OCI-LY7 (cell line): ENCODE measurements around the gene MRPL40. TPM values are rescaled to one million over a fixed set of nuclear protein-coding genes. Genes with fewer than 3 reads are reported as not detected.

Source experiments
- Bru-seq: library from RNA; stranded (reverse); fragments of 400-500 nt; gene quantifications from one replicate; lab custom pipeline; 2021; lab: Mats Ljungman, UMichigan
- BruChase-seq, 2 experiments: library from RNA; stranded (reverse); fragments of 400-500 nt; gene quantifications; one replicate each; lab custom pipeline; 2021; lab: Mats Ljungman, UMichigan
- BruUV-seq: library from RNA; stranded (reverse); fragments of 400-500 nt; replicated peaks from 2 replicates; lab custom pipeline; 2021; lab: Mats Ljungman, UMichigan
- CTCF ChIA-PET: fragments of 300-600 bp; sonication (Branson Sonifier 250); formaldehyde crosslinking; loops from one replicate; lab custom pipeline; 2022; ENCODE audit warnings: antibody characterized with exemption; ENCODE audit not compliant: unreplicated experiment; lab: Charles Lee
- POLR2A ChIA-PET: fragments of 300-600 bp; sonication (Branson Sonifier 250); formaldehyde crosslinking; loops from one replicate; lab custom pipeline; 2022; ENCODE audit warnings: antibody characterized with exemption; lab: Charles Lee
- DNase-seq: peaks from one replicate; pipeline ENCODE4 v3.0.0-alpha.2; 2015; ENCODE audit warnings: low spot score
- H2AFZ ChIP-seq: fragments of 200-600 bp; sonication (generic), shearing (Covaris generic); 2 replicates; pipeline ENCODE4 v1.6.1; 2014; ENCODE audit warnings: mild to moderate bottlenecking, antibody characterized with exemption, low read length, moderate library complexity
- H3K27ac ChIP-seq: fragments of 200-600 bp; sonication (generic); 2 replicates; pipeline ENCODE4 v1.5.1; 2014; ENCODE audit warnings: mixed run types, low read depth, mild to moderate bottlenecking, moderate library complexity, low read length, inconsistent platforms; ENCODE audit not compliant: poor library complexity, severe bottlenecking
- H3K36me3 ChIP-seq: fragments of 200-600 bp; sonication (generic); 2 replicates; pipeline ENCODE4 v1.6.1; 2014; ENCODE audit warnings: mild to moderate bottlenecking, antibody characterized with exemption, low read length, moderate library complexity, mixed read lengths; ENCODE audit not compliant: insufficient read depth
- H3K4me1 ChIP-seq: fragments of 200-600 bp; sonication (generic); 2 replicates; pipeline ENCODE4 v1.5.1; 2014; ENCODE audit warnings: mild to moderate bottlenecking, low read length; ENCODE audit not compliant: insufficient read depth, poor library complexity, severe bottlenecking
- H3K4me2 ChIP-seq: fragments of 200-600 bp; sonication (generic); 2 replicates; pipeline ENCODE4 v1.6.1; 2014; ENCODE audit warnings: mild to moderate bottlenecking, low read length
- H3K4me3 ChIP-seq: fragments of 200-600 bp; sonication (generic); 2 replicates; pipeline ENCODE4 v1.5.1; 2014; ENCODE audit warnings: mild to moderate bottlenecking, low read depth, low read length; ENCODE audit not compliant: poor library complexity, severe bottlenecking
- H3K79me2 ChIP-seq: fragments of 200-600 bp; sonication (generic); 2 replicates; pipeline ENCODE4 v1.6.1; 2016; ENCODE audit warnings: low read depth, mild to moderate bottlenecking, low read length, moderate library complexity, mixed read lengths; ENCODE audit not compliant: insufficient read depth
- H3K9me2 ChIP-seq: fragments of 200-600 bp; sonication (generic); 2 replicates; pipeline ENCODE4 v1.6.1; 2016; ENCODE audit warnings: mild to moderate bottlenecking, low read length, mixed read lengths; ENCODE audit not compliant: insufficient read depth
- H3K9me3 ChIP-seq: fragments of 200-600 bp; sonication (generic); 2 replicates; pipeline ENCODE4 v1.6.1; 2014; ENCODE audit warnings: mild to moderate bottlenecking, mixed run types, low read length, mixed read lengths
- H4K20me1 ChIP-seq: fragments of 200-600 bp; sonication (generic); 2 replicates; pipeline ENCODE4 v1.6.1; 2014; ENCODE audit warnings: mild to moderate bottlenecking, antibody characterized with exemption, low read length, moderate library complexity, mixed read lengths; ENCODE audit not compliant: insufficient read depth
- EZH2phosphoT487 ChIP-seq: fragments of 200-600 bp; sonication (generic); IDR thresholded peaks from 2 replicates; pipeline ENCODE4 v1.6.1; 2018; ENCODE audit warnings: low read depth, borderline replicate concordance, mild to moderate bottlenecking, mixed run types, antibody characterized with exemption, low read length, moderate library complexity, mixed read lengths
- intact Hi-C: fragments of 100-400 bp; cut with micrococcal nuclease; formaldehyde crosslinking; loops from one replicate; pipeline ENCODE4 v1.10.0; 2022; ENCODE audit not compliant: unreplicated experiment
- long read RNA-seq: library from polyadenylated mRNA; stranded (forward); transcript quantifications from one replicate; pipeline ENCODE4 v2.0.0, GENCODE V29; 2022
- total RNA-seq, 2 experiments: library from RNA; depleted of rRNA in 1 of 2; stranded (reverse); fragments of >200 nt in 1 of 2; shearing (Covaris generic) in 1 of 2; gene quantifications; 2 replicates each; pipeline ENCODE4 v1.2.3, GENCODE V29; 2014 to 2022
- TF ChIP-seq, protein P1 (sequence below): fragments of 200-600 bp; sonication (generic); conservative IDR thresholded peaks from 2 replicates; pipeline ENCODE4 v1.5.1; 2014; ENCODE audit warnings: mild to moderate bottlenecking, antibody characterized with exemption, low read length, moderate library complexity, mixed read lengths

Gene MRPL40
- 38.5 and 46.3 TPM in 2 replicates for total RNA-seq (2014; rRNA removed; shearing (Covaris generic))
- 40.0 and 45.6 TPM in 2 replicates for total RNA-seq (2022)
- Bru-seq, nascent RNA = percentile 72 among the genes with signal in this experiment
- BruChase-seq, experiment 1, labeled RNA remaining after a 6-hour chase = percentile 74 among the genes with signal in this experiment
- percentile 67 among the genes with signal in this experiment for BruChase-seq, experiment 2, labeled RNA remaining after a 2-hour chase
- long read RNA-seq, transcript MRPL40-202 (4 exons, 954 nt) = minor isoform, 10 of 82 reads
- long read RNA-seq, transcript MRPL40-201 (4 exons, 1,387 nt) = major isoform, 60 of 82 reads
- long read RNA-seq, partial matches to known transcripts = 0 of 82 reads
- long read RNA-seq, other reads (novel, unspliced or antisense) = 9 of 82 reads

DNA sequence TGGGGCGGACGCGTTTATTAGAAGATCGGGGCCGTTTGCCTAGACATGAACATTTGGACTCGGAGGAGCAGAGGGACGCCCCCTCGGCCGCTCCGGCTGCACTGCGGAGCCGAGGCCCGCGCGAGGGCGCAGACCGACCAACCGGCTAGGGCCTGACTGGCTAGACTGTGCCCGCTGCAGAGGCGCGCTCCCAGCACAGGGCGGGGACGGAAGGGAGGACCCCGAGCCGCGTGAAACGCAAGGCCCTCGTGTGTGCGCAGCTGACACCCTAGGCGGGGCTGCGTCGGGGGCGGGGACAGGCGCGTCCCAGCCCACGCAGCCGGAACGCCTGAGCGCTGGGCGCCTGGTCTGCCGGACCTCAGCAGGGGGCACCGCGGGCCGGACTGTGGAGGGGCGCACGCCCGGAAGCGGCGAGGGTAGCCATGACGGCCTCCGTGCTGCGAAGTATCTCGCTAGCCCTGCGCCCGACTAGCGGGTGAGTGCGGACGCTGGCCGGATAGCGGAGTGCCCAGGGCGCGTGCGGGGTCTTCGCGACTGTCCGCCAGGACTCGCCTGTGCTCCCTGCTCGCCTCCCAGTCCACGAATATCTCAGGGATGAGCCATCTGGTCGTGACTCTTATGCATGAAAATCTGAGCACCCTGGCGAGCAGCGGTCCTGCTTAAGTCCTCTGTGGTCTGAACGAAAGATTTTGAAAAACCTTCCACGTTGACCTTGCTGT, at the start of gene MRPL40:
Gene MRPL40, plus strand, starts transcription at position 413 of the 719 bp plus-strand sequence. Its CDS starts 10 bp downstream, at position 423.
- Histone ChIP-seq H3K36me3 (peaks cover 62% of the 10 kb centered on the region), H3K79me2 (peaks cover 47% of the 10 kb centered on the region), H2AFZ (peak within 1 kb of the TSS; percentile 86), H3K9me3 (no peaks in the 10 kb centered on the region), H3K4me2 (peak within 1 kb of the TSS; percentile 94), H4K20me1 (peaks cover 29% of the 10 kb centered on the region), H3K9me2 (no peaks in the 10 kb centered on the region), H3K4me1 (peaks cover 49% of the 10 kb centered on the region), H3K27ac (peak within 1 kb of the TSS; percentile 94), H3K4me3 (peak within 1 kb of the TSS; percentile 98)
- no TSS peak for BruUV-seq
- ChIA-PET CTCF (no interaction called here), POLR2A (interaction anchor here (1.5 kb wide), 1 partner anchor 15 kb away, joined by 3 read pairs; the partner anchor contains the start of gene C22orf39)
- intact Hi-C loops = loop anchor here (1.0 to 10.0 kb wide), 6 partner anchors 13 to 315 kb away; partner anchors contain the start of genes ESS2 and SLC25A1
- peak; percentile 96 for DNase-seq
- TF ChIP-seq EZH2phosphoT487 = no peak
- TF ChIP-seq, protein P1, sequence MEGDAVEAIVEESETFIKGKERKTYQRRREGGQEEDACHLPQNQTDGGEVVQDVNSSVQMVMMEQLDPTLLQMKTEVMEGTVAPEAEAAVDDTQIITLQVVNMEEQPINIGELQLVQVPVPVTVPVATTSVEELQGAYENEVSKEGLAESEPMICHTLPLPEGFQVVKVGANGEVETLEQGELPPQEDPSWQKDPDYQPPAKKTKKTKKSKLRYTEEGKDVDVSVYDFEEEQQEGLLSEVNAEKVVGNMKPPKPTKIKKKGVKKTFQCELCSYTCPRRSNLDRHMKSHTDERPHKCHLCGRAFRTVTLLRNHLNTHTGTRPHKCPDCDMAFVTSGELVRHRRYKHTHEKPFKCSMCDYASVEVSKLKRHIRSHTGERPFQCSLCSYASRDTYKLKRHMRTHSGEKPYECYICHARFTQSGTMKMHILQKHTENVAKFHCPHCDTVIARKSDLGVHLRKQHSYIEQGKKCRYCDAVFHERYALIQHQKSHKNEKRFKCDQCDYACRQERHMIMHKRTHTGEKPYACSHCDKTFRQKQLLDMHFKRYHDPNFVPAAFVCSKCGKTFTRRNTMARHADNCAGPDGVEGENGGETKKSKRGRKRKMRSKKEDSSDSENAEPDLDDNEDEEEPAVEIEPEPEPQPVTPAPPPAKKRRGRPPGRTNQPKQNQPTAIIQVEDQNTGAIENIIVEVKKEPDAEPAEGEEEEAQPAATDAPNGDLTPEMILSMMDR = no peak

DNA sequence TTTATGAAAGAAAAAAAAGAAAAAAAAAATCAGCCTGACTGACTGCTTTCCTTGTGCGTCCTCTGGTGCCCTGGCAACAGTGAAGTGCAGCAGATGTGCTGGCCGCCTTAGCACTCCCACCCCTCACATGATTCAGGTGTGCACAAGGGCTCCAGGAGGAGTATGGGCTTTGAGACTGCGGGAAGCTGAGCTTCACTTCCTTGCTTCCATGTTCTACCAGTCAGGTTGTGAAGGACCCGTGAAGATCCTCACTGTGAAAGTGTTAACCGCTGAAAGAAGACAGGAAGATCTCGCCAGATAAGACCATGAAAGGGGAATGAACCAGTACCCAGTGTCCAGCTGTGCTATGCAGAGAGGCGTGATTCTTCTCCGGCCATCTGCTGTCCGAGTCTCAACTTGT, 49.1 kb upstream of the MRPL40 start:
- no peak overlapping the region for H3K4me2 ChIP-seq
- H3K27ac ChIP-seq = no peak overlapping the region
- ChIA-PET CTCF (no interaction called here), POLR2A (no interaction called here)
- intact Hi-C loops = no loop called here
- no peaks in the 10 kb centered on the region for H3K9me3 ChIP-seq
- no peaks in the 10 kb centered on the region for H3K9me2 ChIP-seq
- H4K20me1 ChIP-seq = no peaks in the 10 kb centered on the region
- no peak for TF ChIP-seq EZH2phosphoT487
- TF ChIP-seq, protein P1 = no peak
- no peak overlapping the region for H2AFZ ChIP-seq
- no peaks in the 10 kb centered on the region for H3K4me1 ChIP-seq
- BruUV-seq = no TSS peak
- H3K79me2 ChIP-seq = no peaks in the 10 kb centered on the region
- H3K36me3 ChIP-seq = peaks cover 91% of the 10 kb centered on the region
- H3K4me3 ChIP-seq = no peak overlapping the region
- no peak for DNase-seq
